Mammary epithelial cell (primary cell): Measurements from ENCODE around the gene MTG1.
"Not testable (repeated sequence)": the region's sequence is repeated elsewhere in the genome, so short reads cannot be mapped to it uniquely, and the experiment has no call there.

Source experiments
- EZH2 ChIP-seq: IDR thresholded peaks from 2 replicates; pipeline ENCODE4 v1.6.1; 2012; ENCODE audit warnings: low read length, inconsistent platforms, borderline replicate concordance
- TF ChIP-seq, protein P1 (sequence below), 2 donors: IDR thresholded peaks in 1 of 2; conservative IDR thresholded peaks in 1 of 2; 2 replicates each; pipeline ENCODE4 v1.5.1; 2011 to 2012; ENCODE audit warnings: inconsistent platforms in 2 of 2, low read length in 2 of 2, mild to moderate bottlenecking in 2 of 2, control low read depth in 1 of 2, low read depth in 1 of 2; ENCODE audit not compliant: insufficient read depth in 1 of 2; ENCODE audit errors: extremely low read depth in 1 of 2

DNA sequence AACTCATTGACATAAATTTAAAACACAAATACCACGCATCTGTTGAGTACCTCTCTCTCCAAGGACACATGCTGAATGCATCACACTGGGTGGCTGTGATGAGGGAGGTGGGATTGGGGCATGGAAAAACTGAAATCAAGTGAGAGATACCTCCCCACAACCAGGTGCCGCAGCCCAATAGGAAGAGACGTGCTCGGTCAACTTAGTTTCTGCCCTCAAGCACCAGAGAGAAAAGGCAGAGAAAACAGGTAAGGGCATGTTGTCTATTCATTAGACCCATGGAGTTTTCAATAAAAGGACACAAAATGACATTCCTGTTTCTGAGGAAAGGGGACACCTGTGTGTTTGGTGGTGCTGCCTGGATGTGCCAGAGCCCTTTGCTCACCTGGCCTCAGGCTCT is 35.6 kb downstream of the MTG1 start:
- TF ChIP-seq, protein P1, sequence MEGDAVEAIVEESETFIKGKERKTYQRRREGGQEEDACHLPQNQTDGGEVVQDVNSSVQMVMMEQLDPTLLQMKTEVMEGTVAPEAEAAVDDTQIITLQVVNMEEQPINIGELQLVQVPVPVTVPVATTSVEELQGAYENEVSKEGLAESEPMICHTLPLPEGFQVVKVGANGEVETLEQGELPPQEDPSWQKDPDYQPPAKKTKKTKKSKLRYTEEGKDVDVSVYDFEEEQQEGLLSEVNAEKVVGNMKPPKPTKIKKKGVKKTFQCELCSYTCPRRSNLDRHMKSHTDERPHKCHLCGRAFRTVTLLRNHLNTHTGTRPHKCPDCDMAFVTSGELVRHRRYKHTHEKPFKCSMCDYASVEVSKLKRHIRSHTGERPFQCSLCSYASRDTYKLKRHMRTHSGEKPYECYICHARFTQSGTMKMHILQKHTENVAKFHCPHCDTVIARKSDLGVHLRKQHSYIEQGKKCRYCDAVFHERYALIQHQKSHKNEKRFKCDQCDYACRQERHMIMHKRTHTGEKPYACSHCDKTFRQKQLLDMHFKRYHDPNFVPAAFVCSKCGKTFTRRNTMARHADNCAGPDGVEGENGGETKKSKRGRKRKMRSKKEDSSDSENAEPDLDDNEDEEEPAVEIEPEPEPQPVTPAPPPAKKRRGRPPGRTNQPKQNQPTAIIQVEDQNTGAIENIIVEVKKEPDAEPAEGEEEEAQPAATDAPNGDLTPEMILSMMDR (conservative IDR thresholded peaks at IDR 0.05 in 1 of 2, IDR thresholded peaks at IDR 0.05 in 1 of 2; ENCODE audit: extremely low read depth in 1 of 2, insufficient read depth in 1 of 2, low read depth in 1 of 2, low read length in 2 of 2) = not testable (repeated sequence)
- TF ChIP-seq EZH2 = not testable (repeated sequence)
